HG03108 (cell line): ENCODE data around the gene MOB3A.
A peak's percentile ranks its signal among the peaks of the same experiment; 100 is the strongest.

Experiments used
- ATAC-seq: cut with Tn5 transposase; IDR thresholded peaks from one replicate; pipeline ENCODE4 v1.9.1; 2021; ENCODE audit warnings: moderate library complexity; ENCODE audit not compliant: unreplicated experiment

Gene MOB3A

DNA sequence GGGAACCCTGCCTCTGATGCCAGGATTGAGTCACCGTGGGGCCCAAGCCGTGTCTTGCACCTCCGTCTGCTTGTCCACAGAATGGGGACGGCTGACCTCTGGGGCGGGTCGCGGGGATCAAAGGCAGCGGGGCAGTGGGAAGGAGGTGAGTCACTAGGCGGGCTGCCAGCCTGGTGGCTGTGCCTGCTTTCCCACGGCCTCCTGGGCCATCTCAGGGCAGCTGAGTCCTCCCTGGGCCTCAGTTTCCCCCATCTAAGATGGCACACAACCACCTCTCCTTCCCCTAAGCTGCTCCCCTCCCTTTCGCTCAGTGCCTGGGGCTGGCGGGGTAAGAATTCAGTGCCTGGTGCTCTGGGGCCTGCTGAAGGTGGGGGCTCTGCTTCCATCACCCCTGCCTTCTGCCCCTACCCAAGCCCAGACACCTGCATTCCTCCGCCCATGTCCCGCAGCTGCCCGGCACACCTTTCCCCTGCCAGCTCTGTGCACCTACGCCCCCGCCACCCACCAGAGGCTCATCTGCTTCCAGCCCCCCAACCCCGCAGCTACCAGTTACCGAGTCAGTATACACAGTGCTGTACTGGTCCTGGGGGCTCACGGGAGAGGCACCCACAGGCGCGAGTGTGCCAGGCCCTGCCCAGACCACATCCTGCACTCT is 48.5 kb downstream of the MOB3A start:
- ATAC-seq = no peak

DNA sequence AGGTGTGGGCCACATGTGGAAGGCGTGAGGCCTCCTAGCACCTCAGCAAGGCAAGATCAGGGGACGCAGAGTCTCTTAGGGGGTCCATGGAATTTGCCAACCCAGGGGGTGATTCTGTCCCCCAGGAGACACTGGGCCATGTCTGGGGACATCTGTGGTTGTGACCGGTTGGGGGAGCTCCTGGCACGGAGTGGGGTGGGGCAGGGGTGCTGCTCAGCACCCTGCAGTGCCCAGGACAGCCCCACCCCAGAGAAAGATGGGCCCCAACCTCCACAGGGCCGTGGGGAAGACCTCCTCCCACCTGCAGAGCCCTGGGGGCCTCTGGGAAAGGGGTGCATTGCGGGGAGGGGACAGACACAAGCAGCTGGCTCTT is 49.1 kb downstream of the MOB3A start:
- ATAC-seq = no peak

DNA sequence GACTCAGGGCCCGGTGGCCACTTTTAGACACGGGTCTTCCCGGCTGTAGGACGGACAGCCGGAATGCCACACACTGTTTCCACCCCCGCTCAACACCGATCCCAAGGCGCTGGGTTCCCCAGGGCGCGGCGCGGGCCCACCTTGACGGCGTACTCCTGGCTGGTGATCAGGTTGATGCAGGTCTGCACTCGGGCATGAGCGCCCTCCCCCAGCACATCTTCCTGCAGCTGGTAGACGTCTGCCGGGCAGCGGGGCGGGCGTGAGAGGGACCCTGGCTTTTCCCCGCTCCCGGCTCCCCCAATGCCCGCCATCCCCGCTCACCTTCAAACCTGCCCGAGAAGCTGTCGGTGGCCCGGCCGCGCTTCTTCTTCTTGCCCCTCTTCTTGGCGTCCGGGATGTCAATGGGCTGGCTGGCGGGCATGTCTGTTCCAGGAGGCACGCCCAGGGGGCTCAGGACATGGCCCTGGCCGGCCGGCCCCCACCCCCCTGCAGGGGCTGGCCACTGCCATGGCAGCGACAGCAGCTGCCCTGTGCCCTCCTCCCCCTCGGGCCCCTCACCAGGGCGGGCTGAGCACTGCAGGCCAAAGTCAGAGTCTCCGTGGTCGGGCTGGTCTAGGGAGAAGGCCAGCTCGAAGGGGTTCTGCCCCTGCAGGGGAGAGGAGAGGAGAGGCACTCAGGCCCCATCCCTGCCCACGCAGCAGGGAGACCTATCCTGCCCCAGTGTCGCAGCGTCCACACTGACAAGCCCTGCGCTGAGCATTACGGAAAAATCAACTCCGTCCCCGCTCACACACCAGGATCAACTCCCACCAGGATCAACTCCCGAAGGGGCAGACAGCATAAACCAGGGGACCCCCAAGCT is 49.8 kb downstream of the MOB3A start:
- ATAC-seq = no peak

DNA sequence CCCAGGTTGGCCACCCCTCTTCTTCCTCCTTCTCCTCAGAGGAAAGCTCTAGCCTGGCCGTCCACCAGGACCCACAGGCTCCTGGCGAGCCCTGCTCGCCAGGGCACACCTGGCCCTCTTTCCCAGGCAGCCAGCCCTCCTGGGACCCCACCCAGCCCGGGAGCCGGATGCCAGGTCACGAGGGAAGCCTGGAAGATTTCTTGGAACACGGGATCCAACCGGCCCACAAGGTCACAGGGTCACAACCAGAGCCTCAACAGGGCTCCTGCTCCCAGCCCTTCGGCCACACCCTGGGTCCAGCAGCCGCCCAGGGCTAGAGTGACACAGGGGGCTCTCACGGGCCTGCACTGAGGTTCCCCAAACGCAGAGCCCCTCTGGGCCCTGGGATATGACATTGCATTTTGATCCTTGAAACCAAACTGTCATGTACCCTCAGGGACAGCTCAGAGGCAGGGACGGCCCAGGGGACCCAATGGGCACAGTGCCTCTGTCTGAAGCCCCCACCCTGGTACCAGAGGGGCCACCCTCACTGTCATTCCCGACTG is 50.6 kb downstream of the MOB3A start:
- no peak for ATAC-seq

DNA sequence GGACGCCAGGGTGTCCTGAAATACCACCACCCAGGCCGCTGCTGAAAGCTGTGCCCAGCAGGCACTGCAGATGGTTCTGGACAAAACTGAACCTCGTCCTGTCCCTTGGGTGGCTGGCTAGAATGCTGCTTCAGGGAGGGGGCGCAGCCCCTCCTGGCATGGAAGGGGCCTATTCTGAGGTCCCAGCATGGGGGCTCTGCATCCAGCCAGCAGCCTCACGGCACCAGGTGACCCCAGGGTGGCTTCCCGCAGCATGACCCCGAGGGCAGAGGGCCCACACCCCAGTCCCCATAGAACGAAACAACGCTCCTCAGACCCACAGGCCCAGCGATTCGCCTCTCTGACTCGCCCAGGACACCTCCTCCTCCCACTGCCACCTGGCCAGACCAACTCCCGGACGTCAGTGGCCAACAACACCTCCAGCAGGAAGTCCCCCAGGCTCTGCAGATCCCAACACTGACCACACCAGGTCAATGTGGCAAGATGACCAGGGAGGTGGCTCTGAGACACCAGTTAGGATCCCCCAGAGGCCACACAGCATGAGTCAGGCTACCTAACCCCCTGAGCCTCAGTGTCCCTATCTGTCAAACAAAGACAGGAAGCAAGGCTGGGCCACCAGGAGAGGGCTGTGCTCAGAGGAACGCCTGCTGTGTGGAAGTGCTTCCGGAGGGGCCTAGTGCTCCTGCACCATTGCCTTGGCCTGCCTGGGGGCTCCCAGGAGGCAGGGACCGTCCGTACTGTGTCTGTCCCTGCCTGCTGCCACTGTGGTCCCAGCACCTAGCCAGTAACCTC is 51.2 kb downstream of the MOB3A start:
- no peak for ATAC-seq

DNA sequence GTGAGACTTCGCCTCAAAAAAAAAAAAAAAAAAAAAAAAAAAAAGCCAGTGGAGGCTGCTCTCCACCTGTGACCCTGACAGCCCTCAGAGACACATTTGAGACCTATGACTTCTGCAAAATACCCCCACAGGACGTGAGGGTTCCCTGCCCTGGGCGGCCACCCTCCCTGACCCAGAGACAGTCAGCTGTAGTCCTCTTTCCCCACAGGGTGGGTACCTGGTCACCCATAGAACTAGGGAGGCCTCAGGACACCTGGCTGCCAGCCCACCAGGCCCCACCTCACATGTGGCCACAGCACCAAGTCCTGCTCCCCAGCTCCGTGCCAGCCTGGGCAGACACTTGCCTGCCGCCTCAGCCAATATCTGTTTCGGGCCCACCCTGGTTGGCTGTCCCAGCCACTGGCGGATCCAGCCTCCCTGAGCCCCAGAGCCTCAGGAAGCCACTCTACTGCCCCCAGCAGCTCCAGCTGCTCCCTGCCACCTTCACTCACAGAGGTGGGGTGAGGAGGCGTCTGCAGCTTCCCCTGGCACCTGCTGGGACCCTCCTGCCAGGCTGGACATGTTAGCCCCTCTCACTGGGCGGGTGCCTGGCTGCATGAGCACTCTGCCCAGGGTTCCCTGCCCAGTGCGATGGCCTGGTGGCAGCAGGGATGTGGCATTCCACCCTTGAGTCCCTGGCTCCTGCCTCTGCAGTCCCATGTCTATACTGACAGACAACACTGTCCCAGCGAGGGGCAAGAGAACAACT is 52.0 kb downstream of the MOB3A start:
- ATAC-seq = no peak

DNA sequence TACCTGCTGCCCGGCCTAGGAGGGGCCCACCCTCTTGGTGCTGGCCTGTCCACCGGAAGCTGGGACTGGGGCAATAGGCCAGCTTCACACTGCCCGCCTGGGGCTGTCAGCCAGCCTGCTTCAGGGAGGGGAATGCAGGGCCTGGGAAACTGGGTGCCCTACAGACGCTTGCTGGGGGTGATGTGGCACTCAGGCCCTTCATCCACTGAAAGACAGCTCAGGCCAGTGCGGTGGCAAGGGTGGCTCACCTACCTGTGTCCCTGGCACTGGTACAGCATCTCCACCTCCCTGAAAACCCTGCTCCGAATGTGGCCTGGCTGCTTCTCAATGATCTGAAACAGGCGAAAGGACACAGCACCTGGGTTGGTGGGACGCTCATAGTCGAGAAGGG is 52.9 kb downstream of the MOB3A start:
- no peak for ATAC-seq

DNA sequence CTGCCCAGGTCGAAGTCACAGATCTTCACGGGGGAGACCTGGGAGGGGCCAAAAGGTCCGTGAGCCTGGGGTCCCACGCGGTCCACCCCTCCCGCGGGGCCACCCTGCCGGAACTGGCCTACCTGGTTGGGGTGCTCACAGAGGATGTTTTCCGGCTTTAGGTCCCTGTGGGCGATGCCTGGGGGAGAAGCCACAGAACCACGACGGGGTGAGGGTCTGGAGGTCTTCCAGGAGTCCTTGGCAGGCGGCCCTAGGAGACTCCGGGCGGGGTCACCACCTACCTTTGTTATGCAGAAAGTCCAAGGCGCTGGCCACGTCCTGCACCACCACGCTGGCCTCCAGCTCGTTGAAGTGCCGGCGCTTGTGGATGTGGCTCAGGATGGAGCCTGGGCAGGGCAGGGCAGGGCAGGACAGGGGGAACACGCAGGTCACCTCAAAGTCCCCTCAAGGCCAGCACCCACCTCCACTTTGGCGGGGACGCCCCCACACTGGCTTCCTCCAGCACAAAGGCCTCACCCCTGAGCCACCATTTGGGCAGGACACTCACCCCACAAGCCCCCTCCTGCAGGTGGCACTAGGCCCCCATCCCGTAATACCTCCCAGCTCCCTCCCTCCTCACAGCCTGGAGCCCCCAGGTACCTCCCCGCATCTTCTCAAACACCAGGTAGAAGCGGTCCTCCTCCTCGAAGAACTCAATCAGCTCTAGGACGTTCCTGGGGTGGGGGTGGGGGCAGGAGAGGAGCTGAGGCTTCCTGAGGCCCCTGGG is 53.5 kb downstream of the MOB3A start:
- ATAC-seq = no peak

DNA sequence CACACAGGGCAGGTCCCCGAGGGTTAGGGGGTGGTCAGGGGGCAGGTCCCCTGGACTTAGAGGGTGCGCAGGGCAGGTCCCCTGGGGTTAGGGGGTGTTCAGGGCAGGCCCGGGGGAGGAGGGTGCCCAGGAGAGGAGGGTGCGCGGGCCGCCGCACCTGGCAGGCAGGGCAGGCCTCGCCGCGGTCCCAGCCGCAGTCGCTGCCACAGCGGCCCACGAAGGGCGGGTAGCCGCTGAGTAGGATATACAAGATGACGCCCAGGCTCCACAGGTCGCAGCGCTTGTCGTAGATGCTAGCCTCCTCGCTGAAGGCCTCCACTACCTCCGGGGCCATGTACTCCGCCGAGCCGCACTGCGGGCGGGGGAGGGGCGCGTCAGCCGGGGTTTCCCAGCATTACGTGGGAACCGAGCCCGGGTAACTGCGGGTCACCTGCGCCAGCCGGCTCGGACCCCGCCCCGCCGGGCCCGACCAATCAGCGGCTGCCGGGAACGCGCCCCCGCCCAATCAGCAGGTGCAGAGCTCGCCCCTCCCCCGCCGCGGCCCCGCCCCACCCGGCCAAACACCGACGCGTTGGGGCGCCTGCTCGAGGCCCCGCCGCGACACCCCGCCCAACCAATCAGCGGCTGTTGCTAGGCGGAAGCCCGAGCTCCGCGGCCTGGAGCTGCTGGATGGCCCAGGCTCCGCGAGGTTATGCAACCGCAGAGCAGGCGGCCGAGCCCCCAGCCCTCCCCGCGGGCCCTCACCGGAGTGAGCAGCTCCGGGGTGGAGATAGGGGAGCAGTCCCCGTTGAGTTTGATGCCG is 54.2 kb downstream of the MOB3A start:
- peak; percentile 47 for ATAC-seq

DNA sequence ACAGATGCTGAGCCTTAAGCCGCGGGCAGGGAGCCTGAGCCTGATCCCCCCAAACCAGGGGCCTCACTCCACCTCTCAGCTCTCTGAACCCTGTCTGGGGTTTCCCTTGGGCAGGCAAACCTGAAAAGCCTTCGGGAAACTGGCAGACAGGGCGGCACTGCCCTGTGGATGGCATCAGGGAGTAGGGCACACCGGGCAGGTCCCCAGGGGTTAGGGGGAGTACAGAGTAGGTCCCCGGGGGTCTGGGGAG is 54.8 kb downstream of the MOB3A start:
- no peak for ATAC-seq

DNA sequence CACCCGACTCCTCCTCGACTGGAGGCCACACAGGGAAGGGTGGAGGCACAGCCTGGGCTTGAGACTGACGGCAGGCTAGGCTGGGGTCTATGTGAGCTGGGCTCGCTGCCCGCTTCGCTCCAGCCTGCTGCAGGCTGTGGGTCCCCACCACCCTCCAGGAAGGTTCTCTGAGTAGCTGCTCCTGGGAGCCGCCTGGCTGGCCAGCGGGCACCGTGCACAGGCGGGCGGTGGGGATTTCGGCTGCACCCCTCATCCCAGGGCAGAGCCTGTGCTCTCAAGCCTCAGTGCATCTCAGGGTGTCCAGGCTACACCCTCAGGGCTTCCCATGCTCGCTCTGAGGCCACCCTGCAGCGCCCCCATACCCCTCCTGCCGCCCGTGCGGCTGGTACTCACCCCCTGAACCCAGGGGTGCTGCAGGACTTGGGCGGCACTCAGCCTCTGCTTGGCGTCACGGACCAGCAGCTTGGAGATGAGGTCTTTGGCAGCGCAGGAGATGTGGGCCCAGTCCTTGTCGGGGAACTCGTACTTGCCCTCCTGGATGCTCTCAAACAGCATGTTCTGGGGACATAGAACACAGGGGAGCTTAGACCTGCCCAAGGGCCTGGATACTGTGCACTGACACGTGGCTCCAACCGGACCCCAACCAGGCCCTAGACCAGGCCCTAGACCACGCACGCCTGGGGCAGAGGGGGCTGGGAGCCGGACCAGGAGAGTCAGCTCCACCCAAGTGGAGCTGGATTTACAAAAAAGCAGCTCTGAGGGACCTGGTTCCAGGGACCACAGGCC is 55.3 kb downstream of the MOB3A start:
- ATAC-seq = no peak

DNA sequence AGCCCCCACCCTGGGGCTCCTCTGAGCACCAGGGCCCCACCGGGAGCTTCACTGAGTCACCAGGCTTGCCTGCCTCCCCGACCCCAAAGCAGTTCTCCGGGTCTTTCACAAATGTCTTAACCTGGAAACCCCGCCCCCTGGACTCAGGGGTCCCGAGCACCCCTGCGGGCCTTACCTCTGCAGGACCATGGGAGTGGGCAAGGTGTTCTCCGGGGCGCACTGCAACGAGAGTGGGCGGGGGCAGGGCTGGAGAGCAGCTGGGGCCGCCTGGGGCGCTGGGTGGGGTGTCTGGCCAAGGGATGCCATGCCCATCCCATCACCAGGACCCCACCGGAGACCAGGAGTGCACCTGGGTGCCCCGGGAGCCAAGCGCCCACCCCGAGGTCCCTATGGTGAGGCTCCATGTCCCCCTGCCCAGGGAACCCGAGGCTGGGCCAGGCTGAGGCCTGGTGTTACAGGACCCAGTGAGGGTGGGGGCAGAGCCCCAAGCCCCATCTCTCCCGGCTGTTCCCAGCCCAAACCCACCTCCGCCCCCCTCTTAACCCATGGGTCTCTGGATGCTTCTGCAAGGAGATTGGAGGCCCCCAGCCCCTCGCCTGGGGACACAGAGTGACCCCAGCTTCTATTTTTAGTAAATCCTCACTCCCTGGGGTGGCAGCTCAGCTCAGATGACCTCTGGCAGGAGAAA is 56.0 kb downstream of the MOB3A start:
- no peak for ATAC-seq

DNA sequence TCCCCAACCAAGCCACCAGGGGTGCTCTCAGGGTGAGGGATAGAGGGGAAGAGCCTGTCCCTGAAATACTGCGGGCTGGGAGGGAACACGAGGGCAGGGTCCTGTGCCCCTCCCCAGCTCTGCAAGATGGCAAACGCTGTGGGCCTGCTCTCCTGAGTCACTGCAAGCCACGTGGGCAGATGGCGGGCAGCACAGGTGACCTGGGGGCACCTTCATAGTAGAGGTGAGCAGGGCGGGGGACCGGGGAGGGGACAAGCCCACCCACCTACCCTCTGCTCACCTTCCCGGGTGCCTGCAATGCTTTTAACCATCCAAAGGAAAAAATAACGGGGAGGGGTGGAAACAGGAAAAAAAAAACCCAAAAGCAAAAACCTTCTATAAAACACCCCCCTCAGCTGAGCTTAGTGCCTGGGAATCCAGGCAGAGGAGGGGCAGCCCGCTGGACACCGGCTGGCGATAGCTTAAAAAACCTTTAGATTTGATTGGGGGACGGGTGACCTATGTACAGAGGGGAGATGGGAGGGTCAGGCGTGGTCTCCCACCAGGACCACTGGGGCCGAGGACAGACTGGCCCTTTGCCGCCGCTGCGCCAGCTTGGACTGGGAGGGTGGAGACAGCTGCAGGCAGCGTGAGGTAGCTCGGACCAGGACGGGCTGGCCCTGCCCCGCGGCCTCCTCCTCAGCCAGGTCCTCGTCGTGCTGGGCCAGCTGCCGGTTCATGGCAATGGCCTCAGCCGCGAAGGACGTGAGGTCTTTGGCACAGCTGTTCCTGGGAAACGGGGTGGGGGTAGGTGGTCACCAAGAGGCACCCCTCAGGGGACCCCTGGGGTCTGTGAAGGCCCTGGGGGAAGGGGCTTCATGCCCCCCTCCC is 56.8 kb downstream of the MOB3A start:
- no peak for ATAC-seq

DNA sequence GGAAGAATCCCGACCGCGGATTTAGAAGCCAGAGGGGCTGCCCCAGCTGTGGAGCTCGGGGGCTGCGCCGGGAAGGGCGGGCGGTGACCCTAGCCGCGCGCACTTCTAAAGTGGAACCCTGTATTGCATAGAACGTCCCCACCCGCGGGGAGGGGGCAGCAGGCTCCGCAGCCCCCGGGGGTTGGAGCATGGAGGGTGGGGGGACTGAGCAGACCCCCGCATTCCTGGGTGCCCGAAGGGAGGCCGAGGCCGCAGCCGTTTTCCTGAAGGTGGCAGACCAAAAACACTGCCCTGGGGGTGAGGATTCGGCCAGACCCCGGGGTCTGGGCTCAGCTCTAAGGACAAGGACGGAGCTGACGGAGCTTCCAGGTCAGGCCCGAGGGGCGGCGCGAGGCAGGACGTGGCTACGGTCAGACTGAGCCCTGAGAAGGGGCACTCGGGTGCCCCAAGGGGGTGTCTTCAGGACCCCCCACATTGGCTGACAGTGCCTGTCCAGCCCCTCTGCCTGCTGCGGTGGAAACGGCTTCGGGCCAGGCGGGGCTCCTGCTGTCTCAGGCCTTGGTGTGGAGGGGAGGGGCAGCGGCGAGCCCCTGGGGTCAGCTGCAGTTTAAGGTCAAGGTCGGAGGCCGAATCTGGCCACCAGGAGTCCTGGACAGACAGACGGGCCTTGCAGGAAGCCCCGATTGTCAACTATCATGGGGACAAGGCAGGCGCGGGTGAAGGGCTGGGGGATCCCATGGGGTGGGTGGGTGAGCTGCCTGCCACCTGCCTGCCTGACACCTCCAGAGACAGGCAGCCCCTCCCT is 57.6 kb downstream of the MOB3A start:
- no peak for ATAC-seq

DNA sequence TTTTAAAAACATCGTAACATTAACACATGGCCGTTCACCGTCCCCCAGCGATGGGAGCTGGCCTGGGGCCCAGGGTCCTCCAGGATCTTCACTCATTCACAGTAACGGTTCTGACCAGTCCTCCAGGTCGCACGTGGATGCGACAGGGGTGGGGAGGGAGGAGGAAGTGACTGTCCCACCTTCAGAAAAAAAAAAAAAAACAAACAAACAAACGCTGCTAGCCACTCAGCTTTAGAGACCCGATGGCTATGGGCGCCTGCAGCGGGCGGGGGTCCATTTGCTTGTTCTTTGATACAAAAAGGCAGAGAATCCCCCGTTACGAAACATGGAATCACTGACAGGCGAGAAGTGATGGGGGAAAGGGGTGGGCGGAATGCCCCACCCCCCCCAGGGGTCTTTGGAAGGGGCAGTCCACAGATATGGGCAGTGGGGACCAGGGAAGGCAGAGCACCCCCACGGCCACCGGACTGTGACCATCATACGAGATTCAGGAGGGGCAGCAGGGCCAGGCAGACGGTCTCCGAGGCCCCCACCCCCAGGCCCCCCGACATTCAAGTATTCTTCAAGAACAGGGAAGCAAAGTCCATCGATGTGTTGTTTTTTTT is 58.4 kb downstream of the MOB3A start:
- no peak for ATAC-seq

DNA sequence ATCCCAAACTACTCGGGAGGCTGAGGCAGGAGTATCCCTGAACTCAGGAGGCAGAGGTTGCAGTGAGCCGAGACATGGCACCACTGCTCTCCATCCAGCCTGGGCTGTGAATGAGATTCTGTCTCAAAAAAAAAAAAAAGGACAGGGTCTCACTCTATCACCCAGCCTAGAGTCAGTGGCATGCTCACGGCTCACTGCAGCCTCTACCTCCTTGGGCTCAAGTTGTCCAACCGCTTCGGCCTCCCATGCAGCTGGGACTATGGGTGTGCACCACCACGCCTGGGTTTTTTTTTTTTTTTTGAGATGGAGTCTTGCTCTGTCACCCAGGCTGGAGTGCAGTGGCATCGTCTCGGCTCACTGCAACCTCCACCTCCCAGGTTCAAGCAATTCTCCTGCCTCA is 59.7 kb downstream of the MOB3A start:
- ATAC-seq = no peak
